Embryonic facial prominence (tissue), 1 donor: ENCODE results near the gene EI24.

Source experiments
- DNase-seq: peaks from one replicate; pipeline ENCODE4 v3.0.0-alpha.2; 2016; ENCODE audit errors: extremely low spot score

EI24 gene

DNA sequence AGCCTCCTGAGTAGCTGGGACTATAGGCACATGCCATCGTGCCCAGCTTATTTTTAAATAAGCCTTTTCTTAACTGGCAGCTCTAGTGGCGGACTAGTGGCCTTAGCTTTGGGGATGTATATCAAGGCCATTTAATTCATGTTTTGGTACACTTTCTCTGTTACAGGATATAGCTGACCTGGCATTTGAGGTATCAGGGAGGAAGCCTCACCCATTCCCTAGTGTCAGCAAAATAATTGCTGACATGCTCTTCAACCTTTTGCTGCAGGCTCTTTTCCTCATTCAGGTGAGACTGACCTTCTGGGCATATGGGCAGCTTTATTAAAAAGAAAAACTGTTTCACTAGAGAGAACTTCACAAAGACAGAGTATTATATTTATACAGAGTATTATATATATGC lies 9.5 kb downstream of the EI24 start:
- no peak for DNase-seq

DNA sequence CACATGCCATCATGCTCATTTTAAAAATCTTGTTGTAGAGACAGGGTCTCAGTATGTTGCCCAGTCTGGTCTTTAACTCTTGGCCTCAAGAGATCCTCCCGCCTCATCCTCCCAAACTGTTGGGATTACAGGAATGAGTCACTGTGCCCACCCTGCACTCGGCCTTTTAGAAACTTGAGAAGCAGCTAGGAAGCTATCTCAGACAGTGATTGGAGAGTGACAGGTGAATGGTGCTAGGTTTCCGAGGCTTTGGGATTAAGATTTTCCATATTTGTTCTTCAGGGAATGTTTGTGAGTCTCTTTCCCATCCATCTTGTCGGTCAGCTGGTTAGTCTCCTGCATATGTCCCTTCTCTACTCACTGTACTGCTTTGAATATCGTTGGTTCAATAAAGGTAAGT lies 10.5 kb downstream of the EI24 start:
- DNase-seq, result no peak

DNA sequence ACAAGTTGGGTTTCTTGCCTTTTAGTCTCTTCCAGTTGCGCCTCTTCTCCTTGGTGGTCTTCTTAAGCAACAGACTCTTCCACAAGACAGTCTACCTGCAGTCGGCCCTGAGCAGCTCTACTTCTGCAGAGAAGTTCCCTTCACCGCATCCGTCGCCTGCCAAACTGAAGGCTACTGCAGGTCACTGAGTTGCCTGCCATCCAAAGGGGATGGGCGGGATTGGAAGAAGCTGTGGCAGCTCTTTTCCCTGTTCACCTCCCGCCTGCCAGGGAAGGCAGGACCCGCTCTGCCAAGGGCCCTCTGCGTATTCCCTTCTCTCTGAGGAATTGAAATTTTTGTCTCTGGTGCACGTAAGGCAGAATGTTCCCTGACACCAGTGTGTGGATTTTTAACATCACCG lies 14.2 kb downstream of the EI24 start:
- no peak for DNase-seq

DNA sequence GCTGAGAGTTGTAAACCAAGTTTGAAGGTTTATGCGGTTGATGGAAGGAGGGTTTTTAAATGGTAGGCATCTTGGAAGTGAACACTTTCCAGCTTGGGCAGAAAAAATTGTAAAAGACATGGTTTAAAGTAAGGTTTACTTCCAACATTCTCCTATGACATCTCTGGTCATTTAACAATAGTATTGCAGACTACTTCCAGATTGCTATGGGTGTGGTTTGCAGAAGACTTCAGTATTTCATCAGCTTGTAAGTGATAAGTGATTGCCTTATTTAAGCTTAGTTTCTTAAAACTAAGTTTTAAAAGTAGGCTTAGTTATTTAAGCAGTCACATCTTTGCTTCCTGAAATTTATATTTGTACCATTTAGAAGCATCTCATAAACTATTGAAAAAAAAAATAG lies 16.2 kb downstream of the EI24 start:
- no peak for DNase-seq

DNA sequence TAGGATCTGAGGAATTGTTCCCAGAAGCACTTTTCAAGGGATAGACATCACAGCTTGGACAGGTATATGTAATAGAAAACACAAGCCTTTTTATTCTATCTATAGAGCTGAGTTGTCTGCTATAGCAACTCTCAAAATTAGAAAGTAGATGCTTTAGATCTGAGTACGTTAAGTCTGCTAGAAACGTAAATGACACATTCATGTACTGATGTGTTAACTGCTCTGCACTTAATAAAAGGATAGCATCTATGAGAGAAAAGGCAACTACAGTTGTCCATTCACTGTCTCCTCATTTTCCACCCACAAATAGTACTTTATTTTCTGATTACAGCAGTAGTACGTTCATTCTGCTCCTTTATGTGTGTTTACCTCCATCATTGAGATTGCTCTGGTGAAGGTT lies 17.3 kb downstream of the EI24 start:
- no peak for DNase-seq

DNA sequence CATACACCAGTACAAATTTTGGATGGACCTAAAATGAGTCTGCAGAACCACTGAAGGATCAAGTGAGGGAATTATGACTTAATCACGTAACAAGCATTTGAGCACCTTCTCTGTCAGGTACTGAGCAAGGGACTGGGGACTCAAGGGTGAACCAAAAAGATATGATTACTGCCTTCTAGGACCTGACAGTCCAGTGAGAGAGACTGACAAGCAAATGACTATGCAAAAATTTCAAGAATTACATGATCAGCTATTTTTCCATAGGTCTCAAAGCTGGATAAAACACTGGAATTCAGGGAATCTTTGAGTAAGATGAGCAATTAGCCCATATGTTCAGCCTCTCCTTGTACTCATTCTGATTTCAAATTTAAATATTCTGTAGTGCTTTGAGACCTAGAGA lies 18.2 kb downstream of the EI24 start:
- DNase-seq, result no peak

DNA sequence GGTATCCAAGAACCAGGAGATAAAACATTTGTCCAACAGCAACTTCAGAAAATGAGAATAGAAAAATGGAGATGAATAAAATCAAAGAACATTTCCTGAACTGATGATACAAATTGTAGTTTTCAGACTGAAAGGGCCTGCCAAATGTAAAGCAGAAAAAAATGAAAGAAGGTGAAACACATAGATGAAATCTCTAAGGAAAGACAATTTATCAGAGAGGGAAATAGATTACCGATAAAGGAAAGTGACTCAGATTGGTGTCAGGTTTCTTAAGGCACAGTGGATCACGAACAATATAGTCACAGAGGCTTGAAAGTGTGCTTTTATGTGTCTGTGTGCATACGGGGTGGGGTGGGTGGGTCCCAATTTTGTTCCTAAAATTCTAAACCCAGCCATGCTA lies 19.2 kb downstream of the EI24 start:
- no peak for DNase-seq

DNA sequence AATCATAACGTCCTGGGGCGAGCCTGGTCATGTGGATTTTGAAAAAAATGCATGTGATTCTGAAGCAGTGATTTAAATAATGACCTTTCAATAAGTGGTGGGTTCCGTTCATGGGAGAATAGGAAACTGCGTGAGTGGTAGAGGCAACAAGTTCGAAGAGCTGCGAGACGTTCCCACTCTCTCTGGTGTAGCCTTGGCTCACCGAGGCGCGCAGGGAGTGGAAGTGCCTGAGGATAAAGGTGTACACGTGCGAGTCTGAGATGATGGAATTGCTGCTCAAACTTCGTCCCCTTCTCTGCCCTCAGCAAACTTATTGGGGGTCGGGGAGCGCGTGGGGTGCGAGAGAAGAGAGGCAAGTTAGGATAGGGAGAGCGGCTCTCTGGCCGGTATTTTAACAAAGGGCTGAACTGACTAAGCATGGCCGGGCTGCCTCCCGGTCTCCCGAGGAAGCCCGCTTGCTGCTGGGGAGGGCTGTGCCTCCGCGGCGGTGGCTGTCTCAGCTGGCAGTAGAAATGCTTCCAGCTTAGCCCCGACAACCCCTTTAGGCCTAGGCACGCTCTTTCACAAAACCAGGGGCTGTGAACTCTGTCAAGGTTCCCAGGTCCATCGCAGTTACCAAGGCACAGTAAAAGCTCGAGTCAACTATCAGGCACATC lies 22.5 kb downstream of the EI24 start:
- peak; percentile 6 for DNase-seq

DNA sequence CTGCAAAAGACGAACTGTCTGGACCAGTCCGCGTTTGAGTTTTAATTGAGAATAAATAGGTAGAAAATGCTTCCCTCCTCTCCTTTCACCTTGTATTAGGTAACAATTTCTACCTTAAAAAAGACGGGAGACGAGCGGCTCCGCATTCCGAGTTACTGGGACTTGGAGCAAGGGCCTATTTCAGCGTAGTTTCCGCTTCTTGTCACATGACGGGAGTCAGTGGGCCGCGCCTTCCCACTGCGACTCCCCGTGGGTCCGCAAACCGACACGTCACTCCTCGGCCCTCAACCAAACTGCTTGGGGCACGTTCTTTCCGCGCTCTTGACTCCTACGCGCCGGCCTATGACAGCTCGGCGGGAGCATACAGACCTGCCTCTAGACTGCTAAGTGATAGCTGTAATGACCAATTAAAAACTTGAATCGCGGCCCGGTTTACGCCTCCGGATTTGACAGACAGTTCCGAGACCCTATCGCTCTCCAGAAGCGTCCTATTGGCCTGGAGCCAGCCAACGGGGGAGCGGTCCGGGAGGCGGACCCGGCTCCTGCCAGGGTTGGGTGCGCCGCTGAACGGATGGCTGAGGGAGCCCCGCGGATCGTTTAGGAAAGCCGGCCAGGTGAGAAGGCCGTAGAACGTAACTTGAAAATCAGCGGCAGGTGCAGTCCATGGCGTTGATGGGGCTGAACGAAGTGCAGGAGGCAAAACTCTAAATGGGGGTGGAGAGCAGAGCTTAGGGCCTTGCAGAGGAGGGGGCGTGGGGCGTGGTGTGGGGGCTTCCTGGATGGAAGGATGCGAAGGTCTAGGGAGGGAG lies 23.2 kb downstream of the EI24 start, which contains the start of gene STT3A:
TSS of gene STT3A (plus strand) at position 548 of the 809 bp plus-strand sequence. CDS start 3,064 bp downstream, outside the sequence.
- peak; percentile 100 for DNase-seq

DNA sequence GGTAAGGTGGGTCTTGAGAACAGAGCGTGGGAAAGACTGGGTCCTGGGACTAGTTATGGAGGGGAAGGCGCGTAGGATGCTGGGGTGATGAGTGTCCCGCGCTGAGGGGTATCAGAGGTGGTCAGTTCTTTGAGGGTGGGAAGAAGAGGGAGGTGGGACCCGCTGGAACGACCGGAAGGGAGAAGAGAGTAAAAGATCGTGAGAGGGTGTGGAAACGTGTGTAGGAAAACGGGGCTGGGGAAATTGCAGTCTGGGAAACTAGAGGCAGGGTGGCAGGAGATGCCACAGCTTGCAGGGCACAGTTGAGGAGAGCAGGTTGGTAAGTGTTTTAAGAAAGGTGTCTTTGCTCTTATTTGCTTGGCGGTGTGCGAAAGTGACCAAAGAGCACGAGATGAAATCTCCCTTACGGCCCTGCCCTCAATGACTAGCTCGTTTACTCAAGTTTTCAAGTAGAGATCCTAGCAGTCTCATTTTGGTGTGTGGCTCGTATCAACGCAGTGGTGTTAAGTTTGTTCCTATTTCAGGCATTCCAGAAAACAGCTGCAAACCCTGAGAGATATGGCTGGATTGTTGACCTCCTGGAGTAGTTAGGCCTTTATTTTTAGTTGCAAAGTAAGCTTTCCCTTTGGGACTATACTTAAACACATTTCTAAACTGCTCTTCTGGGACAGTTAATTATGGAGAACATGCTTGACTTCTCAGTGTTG lies 24.0 kb downstream of the EI24 start:
- DNase-seq, result peak; percentile 9

DNA sequence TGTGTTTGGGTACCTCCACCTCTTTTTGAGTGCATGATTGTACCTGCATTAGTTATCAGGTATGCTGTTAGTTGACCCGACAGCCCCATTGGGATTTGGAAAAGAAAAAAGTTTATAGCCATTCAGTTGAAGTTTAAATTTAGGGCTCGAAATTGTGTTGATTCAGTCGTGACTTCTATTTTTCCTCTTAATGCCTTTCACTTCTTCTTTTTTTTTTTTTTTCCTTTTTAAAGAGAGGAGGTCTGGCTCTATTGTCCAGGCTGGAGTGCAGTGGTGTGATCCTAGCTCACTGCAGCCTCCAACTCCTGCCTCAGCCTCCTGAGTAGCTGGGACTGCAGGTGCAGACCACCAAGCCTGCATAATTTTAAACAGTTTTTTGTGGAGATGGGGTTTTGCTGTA lies 25.7 kb downstream of the EI24 start:
- DNase-seq, result no peak

DNA sequence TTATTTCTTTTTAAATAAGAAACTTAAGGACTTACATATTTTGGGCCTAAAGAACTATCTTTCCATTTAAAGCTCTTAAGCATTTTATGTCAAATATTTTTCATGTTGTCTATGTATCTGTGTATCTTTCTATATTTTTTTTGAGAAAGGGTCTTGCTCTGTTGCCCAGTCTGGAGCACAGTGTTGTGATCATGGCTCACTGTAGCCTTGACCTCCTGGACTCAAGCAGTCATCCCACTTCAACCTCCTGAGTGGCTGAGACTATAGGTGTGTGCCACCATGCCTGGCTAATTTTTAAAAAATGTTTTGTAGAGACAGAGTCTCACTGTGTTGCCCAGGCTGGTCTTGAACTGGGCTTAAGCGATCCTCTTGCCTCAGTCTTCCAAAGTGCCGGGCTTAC lies 31.4 kb downstream of the EI24 start:
- no peak for DNase-seq

DNA sequence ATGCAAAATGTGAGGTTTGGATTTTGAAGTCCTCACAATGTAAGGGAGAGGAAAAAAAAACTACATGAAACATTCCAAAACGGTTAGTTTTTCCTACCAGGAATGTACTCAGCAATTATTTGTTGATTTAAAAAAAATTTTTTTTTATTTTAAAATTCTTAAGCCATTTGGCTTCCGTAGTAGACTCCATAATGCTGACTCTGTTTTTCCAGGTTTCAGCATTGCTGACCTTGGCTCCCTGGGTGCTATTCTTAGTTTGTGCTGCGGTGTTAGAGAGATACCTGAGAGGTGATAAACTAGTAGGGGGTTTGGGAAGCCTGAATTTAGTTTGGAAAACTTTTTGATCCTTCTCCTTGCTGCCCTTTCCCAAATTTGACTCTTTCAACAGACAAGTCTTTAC lies 33.9 kb downstream of the EI24 start:
- no peak for DNase-seq

DNA sequence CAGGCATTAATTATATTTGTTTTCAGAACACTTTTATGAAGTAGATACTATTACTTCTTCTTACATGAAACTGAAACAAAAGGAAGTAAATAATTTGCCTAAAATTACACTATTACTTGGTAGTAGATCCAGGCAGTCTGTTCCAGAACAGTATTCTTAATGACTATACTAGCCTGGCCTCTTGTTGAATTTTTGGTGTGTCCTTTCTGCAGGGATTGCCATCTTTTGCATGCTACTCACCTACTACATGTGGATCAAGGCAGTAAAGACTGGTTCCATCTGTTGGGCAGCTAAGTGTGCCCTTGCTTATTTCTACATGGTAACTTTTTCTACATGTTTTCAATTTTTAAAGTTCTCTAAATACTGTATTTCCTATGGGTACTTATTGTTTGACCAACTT lies 36.1 kb downstream of the EI24 start:
- DNase-seq, result no peak

DNA sequence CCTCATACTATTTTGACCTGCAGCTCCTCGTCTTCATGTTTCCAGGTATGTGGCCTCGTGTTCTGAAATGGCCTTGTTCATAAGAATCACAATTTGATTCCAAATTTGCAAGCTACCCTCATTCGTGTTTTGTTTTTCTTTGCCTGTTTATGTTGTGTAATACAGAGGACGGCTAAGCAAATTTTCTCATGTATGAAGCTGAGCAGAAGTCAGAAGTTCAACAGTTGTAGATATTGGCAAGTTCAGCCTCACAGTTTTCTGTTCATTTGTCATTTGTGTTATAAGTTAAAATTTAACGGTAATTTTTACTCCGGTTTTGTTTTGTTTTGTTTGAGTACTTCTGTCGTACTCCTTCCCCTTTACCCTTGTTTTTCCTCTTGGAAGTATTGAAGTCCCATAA lies 40.3 kb downstream of the EI24 start:
- DNase-seq, result no peak

DNA sequence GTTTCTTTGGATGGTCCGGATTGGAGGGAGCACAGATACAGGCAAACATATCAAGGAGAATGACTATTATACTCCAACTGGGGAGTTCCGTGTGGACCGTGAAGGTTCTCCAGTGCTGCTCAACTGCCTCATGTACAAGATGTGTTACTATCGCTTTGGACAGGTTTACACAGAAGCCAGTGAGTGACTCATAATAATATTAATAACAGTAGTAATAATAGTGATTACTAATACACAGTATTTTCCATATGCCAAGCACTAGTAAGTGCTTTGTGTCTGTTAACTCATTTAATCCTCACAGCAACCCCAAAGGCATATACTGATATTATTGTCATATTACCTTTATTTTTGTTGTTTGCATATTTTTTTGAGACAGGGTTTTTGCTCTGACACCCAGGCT lies 49.1 kb downstream of the EI24 start:
- DNase-seq, result no peak

DNA sequence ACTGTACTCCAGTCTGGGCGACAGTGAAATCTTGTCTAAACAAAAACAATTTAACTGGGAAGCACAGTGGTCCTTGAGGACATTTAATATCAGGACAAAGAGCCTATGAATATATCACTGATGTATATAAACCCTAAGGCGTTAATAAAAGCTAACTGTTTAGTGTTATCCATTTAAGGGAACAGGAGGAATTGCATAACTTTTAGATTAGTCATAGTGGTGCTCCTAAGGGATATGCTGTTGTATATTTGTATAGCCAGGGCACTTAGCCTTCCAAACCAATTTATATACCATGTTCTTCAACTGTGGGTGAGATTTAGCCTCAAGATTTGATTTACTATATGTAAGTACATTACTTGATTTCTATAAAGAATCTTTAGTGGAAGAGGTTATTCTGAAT lies 52.7 kb downstream of the EI24 start:
- no peak for DNase-seq

DNA sequence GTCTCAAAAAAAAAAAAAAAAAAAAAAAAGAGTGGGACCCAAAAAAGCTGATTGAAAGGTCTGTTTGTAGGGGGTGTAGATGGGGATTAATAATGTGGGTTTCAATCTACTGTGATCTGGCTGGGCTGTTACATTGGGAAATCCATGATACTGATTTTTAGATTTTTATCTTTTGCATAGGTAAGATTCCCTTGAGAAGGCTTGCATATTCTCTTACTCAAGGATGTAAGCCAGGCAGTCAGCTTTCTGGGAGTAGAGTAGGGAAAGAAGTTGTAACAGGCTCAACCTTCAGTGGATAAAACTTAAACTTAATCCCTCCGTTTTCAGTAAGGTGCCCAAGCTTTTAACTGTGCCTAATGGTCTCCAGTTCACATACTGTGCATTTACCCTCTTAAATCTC lies 53.8 kb downstream of the EI24 start:
- DNase-seq, result no peak

DNA sequence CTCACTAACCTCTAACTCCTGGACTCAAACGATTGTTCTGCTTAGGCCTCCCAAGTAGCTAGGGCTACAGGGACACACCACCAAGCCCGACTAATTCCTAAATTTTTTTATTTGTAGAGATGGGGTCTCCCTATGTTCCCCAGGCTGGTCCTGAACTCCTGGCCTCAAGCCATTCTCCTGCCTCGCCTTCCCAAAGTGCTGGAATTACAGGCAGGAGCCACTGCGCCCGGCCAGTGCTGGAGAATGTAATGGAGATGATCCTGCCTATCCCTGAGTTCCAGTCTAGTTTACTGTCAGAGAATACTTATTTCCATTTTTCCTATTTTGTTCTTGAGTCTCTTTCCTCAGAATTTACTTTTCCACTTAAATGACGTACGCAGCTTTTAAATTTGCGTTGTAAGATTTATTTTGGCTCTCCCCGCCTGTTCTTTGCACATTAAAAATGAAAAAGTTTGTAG lies 55.5 kb downstream of the EI24 start, which contains the start of gene CHEK1:
TSS of gene CHEK1 (plus strand) at position 408 of the 458 bp plus-strand sequence. CDS start 1,606 bp downstream, outside the sequence.
- DNase-seq, result no peak

DNA sequence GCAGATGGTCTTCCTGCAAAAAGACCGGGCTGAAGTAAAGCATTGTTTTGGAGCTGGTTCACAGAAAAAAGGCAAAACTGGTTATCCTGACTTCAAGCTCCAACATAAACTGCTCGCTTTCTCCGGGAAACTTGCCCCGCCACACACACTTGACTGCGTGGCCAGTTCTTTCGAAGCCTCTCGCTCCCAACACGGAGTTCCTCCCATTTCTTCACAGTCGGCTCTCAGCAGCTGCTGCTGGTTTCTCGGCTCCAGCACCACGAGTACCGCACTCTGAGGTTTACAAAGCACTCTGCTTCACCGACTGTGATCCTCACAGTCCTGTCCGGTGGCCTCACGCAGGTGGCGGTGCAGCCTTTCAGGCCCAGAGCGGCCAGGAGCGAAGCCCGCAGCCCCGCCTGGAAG lies 56.0 kb downstream of the EI24 start:
- no peak for DNase-seq

DNA sequence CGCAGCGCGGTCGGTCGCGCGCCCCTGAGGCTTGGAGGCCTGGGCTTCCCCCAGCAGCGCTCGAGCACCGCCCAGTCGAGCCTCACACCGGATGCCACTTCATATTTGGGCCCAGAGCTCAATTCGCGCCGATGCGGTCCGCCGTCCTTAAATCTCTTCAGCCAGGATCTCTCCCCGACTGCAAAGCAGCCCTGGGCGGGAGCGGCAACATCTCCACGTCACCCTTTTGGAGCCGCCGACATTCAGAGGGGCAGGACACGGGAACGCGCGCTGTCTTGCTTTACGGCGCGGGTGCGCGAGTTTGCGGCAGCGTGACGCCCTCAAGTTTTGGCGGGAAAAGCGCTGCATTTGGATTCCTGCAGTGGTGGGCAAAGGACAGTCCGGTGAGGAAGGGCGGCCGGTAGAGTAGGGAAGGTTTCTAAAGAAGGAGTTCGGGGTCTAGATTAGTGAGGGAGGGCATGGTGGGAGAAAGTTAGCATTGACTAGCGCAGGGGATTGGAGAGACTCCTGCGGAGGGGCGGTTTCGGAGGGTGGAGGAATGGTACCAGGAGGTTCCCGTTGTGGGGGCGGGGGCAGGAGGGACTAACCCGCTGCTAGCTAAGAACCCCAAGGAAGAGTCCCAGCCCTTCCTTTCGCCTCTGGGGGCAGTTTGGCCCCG lies 56.5 kb downstream of the EI24 start:
- peak; percentile 73 for DNase-seq
